GM12878 (cell line): ENCODE results near the gene SLC38A8.

Experiments used
- BACH1 ChIP-seq: fragments of 450-650 bp; IDR thresholded peaks from 2 replicates; pipeline ENCODE4 v1.6.1; 2017; ENCODE audit warnings: mild to moderate bottlenecking, borderline replicate concordance
- CTCF ChIP-seq, 3 experiments: IDR thresholded peaks in 2 of 3; conservative IDR thresholded peaks in 1 of 3; 2 replicates each; pipeline ENCODE4 v1.5.1; 2011; ENCODE audit warnings: low read depth in 3 of 3, low read length in 3 of 3, mild to moderate bottlenecking in 3 of 3, control low read depth in 2 of 3, moderate library complexity in 2 of 3, inconsistent platforms in 1 of 3, mixed read lengths in 1 of 3; ENCODE audit not compliant: control insufficient read depth in 2 of 3, insufficient read depth in 1 of 3; ENCODE audit errors: extremely low read depth in 1 of 3
- EP300 ChIP-seq, 2 experiments: fragments of 150-350 bp in 1 of 2; IDR thresholded peaks; 2 replicates each; pipeline ENCODE4 v1.6.1; 2011 to 2012; ENCODE audit warnings: low read depth in 2 of 2, low read length in 2 of 2, borderline replicate concordance in 1 of 2, improper control_type of control experiment in 1 of 2, inconsistent platforms in 1 of 2; ENCODE audit not compliant: control insufficient read depth in 1 of 2
- KAT2A ChIP-seq: conservative IDR thresholded peaks from 2 replicates; pipeline ENCODE4 v1.6.1; 2011; ENCODE audit warnings: low read depth, low read length; ENCODE audit not compliant: control insufficient read depth
- KDM1A ChIP-seq: fragments of 200-600 bp; sonication (generic); IDR thresholded peaks from 2 replicates; pipeline ENCODE4 v1.6.1; 2016; ENCODE audit warnings: borderline replicate concordance
- POLR2A ChIP-seq: IDR thresholded peaks from 2 replicates; pipeline ENCODE4 v1.6.1; 2011; ENCODE audit warnings: low read depth, mild to moderate bottlenecking, low read length
- POLR2AphosphoS2 ChIP-seq: IDR thresholded peaks from 2 replicates; pipeline ENCODE4 v1.6.1; 2011; ENCODE audit warnings: low read depth, mild to moderate bottlenecking, low read length, improper control_type of control experiment, moderate library complexity
- POLR2AphosphoS5 ChIP-seq: IDR thresholded peaks from 2 replicates; pipeline ENCODE4 v1.6.1; 2011; ENCODE audit warnings: mild to moderate bottlenecking, low read length, inconsistent platforms
- SP1 ChIP-seq: IDR thresholded peaks from one replicate; pipeline ENCODE4 v1.6.1; 2011; ENCODE audit warnings: low read depth, low read length
- TAF1 ChIP-seq: IDR thresholded peaks from 2 replicates; pipeline ENCODE4 v1.6.1; 2011; ENCODE audit warnings: mild to moderate bottlenecking, low read depth, low read length, borderline replicate concordance
- ZSCAN29 ChIP-seq: fragments of 450-650 bp; IDR thresholded peaks from 2 replicates; pipeline ENCODE4 v1.6.1; 2017; ENCODE audit warnings: mild to moderate bottlenecking, moderate library complexity
- TF ChIP-seq, protein P1 (sequence below): IDR thresholded peaks from 2 replicates; pipeline ENCODE4 v1.6.1; 2011; ENCODE audit warnings: mild to moderate bottlenecking, low read depth, low read length, moderate library complexity; ENCODE audit not compliant: insufficient replicate concordance
- TF ChIP-seq, protein P2 (sequence below): fragments of 450-650 bp; formaldehyde crosslinking; IDR thresholded peaks from 2 replicates; pipeline ENCODE4 v1.4.0; 2022; ENCODE audit warnings: mild to moderate bottlenecking, moderate library complexity

GRCh38 chr16:84048871-84049270 is 6.3 kb upstream of the SLC38A8 start:
- no peak for TF ChIP-seq POLR2AphosphoS5
- no peak for TF ChIP-seq BACH1
- TF ChIP-seq CTCF (IDR thresholded peaks at IDR 0.05 in 2 of 3, conservative IDR thresholded peaks at IDR 0.05 in 1 of 3; ENCODE audit: control insufficient read depth in 2 of 3, extremely low read depth in 1 of 3, insufficient read depth in 1 of 3, low read depth in 3 of 3, low read length in 3 of 3): no peak
- TF ChIP-seq POLR2A: no peak
- no peak for TF ChIP-seq KAT2A
- no peak for TF ChIP-seq SP1
- TF ChIP-seq, protein P1, sequence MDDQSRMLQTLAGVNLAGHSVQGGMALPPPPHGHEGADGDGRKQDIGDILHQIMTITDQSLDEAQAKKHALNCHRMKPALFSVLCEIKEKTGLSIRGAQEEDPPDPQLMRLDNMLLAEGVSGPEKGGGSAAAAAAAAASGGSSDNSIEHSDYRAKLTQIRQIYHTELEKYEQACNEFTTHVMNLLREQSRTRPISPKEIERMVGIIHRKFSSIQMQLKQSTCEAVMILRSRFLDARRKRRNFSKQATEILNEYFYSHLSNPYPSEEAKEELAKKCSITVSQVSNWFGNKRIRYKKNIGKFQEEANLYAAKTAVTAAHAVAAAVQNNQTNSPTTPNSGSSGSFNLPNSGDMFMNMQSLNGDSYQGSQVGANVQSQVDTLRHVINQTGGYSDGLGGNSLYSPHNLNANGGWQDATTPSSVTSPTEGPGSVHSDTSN: no peak
- TF ChIP-seq TAF1: no peak
- TF ChIP-seq, protein P2, sequence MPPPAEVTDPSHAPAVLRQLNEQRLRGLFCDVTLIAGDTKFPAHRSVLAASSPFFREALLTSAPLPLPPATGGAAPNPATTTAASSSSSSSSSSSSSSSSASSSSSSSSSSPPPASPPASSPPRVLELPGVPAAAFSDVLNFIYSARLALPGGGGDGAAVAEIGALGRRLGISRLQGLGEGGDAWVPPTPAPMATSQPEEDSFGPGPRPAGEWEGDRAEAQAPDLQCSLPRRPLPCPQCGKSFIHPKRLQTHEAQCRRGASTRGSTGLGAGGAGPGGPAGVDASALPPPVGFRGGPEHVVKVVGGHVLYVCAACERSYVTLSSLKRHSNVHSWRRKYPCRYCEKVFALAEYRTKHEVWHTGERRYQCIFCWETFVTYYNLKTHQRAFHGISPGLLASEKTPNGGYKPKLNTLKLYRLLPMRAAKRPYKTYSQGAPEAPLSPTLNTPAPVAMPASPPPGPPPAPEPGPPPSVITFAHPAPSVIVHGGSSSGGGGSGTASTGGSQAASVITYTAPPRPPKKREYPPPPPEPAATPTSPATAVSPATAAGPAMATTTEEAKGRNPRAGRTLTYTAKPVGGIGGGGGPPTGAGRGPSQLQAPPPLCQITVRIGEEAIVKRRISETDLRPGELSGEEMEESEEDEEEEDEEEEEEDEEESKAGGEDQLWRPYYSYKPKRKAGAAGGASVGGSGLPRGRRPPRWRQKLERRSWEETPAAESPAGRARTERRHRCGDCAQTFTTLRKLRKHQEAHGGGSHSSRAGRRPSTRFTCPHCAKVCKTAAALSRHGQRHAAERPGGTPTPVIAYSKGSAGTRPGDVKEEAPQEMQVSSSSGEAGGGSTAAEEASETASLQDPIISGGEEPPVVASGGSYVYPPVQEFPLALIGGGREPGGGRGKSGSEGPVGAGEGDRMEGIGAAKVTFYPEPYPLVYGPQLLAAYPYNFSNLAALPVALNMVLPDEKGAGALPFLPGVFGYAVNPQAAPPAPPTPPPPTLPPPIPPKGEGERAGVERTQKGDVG: no peak
- no peak for TF ChIP-seq KDM1A
- TF ChIP-seq POLR2AphosphoS2: no peak
- no peak for TF ChIP-seq ZSCAN29
- no peak for TF ChIP-seq EP300 (IDR thresholded peaks at IDR 0.05; ENCODE audit: borderline replicate concordance in 1 of 2, control insufficient read depth in 1 of 2, low read depth in 2 of 2, low read length in 2 of 2)
